K562 (cell line): ENCODE measurements around the gene KASH5. TPM values are rescaled to one million over a fixed set of nuclear protein-coding genes. Genes with fewer than 3 reads are reported as not detected.

Source experiments
- KDM4B ChIP-seq, 2 experiments: fragments of 450-650 bp in 1 of 2; sonication (generic) in 1 of 2; IDR thresholded peaks; 2 replicates each; pipeline ENCODE4 v1.6.1; 2016 to 2017; ENCODE audit warnings: borderline replicate concordance in 2 of 2, antibody characterized with exemption in 1 of 2, low read depth in 1 of 2, mild to moderate bottlenecking in 1 of 2
- KLF10 ChIP-seq: fragments of 250-450 bp; sonication (Bioruptor Pico); IDR thresholded peaks from 2 replicates; pipeline ENCODE4 v1.6.1; 2021; ENCODE audit warnings: matching md5 sums
- NBN ChIP-seq: fragments of 450-650 bp; IDR thresholded peaks from 2 replicates; pipeline ENCODE4 v1.6.1; 2016; ENCODE audit warnings: low read depth, mild to moderate bottlenecking
- NFIC ChIP-seq: fragments of 450-650 bp; IDR thresholded peaks from 2 replicates; pipeline ENCODE4 v1.6.1; 2017; ENCODE audit warnings: mild to moderate bottlenecking, inconsistent platforms
- NR2C2 ChIP-seq, 2 experiments: fragments of 200-800 bp in 1 of 2; sonication (Bioruptor generic) in 1 of 2; sonication (generic) in 1 of 2; formaldehyde crosslinking in 1 of 2; IDR thresholded peaks; 2 replicates each; pipeline versions ENCODE4 v1.6.1 to v1.8.0; 2016 to 2022; ENCODE audit warnings: mild to moderate bottlenecking in 1 of 2, missing compliant biosample characterization in 1 of 2, missing genetic modification characterization in 1 of 2, missing genetic modification reagents in 1 of 2
- SETDB1 ChIP-seq: IDR thresholded peaks from one replicate; pipeline ENCODE4 v1.6.1; 2012; ENCODE audit warnings: low read length, control low read depth, inconsistent platforms
- ZBTB7A ChIP-seq: IDR thresholded peaks from 2 replicates; pipeline ENCODE4 v1.6.1; 2011; ENCODE audit warnings: low read depth, mild to moderate bottlenecking, low read length, moderate library complexity, borderline replicate concordance; ENCODE audit not compliant: control insufficient read depth
- ZKSCAN3 ChIP-seq: fragments of 250-450 bp; sonication (Bioruptor Pico); IDR thresholded peaks from 2 replicates; pipeline ENCODE4 v1.4.0; 2020
- ZNF12 ChIP-seq: sonication (generic); formaldehyde crosslinking; IDR thresholded peaks from 2 replicates; pipeline ENCODE4 v1.4.0; 2020; ENCODE audit warnings: mild to moderate bottlenecking, missing genetic modification reagents
- ZNF140 ChIP-seq: fragments of 250-450 bp; sonication (Bioruptor Pico); IDR thresholded peaks from 2 replicates; pipeline ENCODE4 v1.8.0; 2021; ENCODE audit warnings: moderate library complexity, mild to moderate bottlenecking, inconsistent platforms
- polyA plus RNA-seq, 8 experiments: library from polyadenylated mRNA; depleted of rRNA in 4 of 8; stranded (reverse) in 5 of 8; unstranded in 3 of 8; fragments of >200 nt; fragmentation: Nextera tagmentation in 2 of 8; fragmentation: Illumina TruSeq in 1 of 8; extraction: Ambion mirVana in 2 of 8; extraction: Trizol in 1 of 8; gene quantifications; 2 replicates each; pipeline versions ENCODE4 v1.2.1 to v1.2.3, GENCODE V29; 2011 to 2014; ENCODE audit warnings: inconsistent platforms in 1 of 8, missing spikeins in 1 of 8
- total RNA-seq, 7 experiments: library from RNA; depleted of rRNA in 6 of 7; stranded (reverse); fragments of >200 nt in 6 of 7; fragmentation: Illumina TruSeq in 2 of 7; extraction: Trizol in 2 of 7; gene quantifications; 2 replicates each; pipeline versions ENCODE4 v1.2.1 to v1.2.3, GENCODE V29; 2011 to 2021; ENCODE audit warnings: low replicate concordance in 1 of 7
- TF ChIP-seq, protein P1 (sequence below): fragments of 250-450 bp; sonication (Bioruptor Pico); IDR thresholded peaks from 2 replicates; pipeline ENCODE4 v1.4.0; 2020; ENCODE audit warnings: mild to moderate bottlenecking, moderate library complexity
- TF ChIP-seq, protein P2 (sequence below): fragments of 450-650 bp; IDR thresholded peaks from 2 replicates; pipeline ENCODE4 v1.6.1; 2017; ENCODE audit warnings: mild to moderate bottlenecking, moderate library complexity
- TF ChIP-seq, protein P3 (sequence below): fragments of 450-650 bp; IDR thresholded peaks from 2 replicates; pipeline ENCODE4 v1.6.1; 2016; ENCODE audit warnings: antibody characterized with exemption
- TF ChIP-seq, protein P4 (sequence below): sonication (generic); formaldehyde crosslinking; IDR thresholded peaks from 2 replicates; pipeline ENCODE4 v1.9.0; 2022; ENCODE audit warnings: mild to moderate bottlenecking, missing genetic modification reagents
- TF ChIP-seq, protein P5 (sequence below), 3 experiments: IDR thresholded peaks in 2 of 3; conservative IDR thresholded peaks in 1 of 3; 2 replicates each; pipeline ENCODE4 v1.5.1; 2011 to 2012; ENCODE audit warnings: low read length in 3 of 3, mild to moderate bottlenecking in 3 of 3, control low read depth in 2 of 3, improper control_type of control experiment in 1 of 3, inconsistent platforms in 1 of 3, low read depth in 1 of 3, mixed read lengths in 1 of 3, moderate library complexity in 1 of 3; ENCODE audit not compliant: insufficient read depth in 2 of 3

KASH5 gene
- total and polyA plus RNA-seq, 9 of the 15 experiments (the other 6 are each of a cell fraction or from before 2014, with no cell fraction given) = 0.07 to 0.84 (median 0.34) TPM; not detected in 1

DNA sequence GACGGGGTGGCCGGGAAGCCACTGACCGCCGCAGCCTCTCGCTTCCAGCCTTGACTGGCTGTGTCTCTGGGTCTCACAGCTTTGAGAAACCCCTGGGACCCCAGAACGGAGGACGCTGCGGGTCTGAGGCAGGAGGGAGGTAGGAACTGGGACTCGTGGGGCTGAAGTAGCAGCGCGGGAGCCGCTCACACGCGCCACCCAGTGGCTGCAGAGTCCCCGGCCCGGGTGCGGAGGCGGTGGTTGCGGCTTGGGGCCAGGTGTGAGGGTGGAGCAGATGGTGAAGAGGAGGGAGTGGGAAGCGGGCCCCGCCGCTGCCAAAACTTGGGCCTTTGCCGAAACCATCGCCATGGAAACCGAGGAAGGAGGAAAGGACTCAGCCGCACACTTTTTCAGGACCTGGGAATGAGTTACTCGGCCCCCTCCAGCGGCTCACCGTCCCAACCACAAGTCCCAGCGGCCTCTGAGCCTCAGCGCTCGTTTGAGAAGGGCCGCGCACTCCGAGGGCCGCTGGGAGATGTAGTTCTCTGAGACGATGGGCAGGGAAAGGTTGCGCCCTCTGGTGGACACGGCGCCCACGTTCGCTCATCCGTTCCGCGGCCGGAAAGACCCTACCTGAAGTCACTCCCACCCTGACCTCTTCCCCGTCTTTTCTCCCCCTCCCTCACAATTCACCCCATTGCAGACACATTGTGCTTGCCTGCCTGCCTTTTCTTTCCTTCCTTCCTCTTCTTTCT, 55.5 kb downstream of the KASH5 start (continued):
- TF ChIP-seq KDM4B (IDR thresholded peaks at IDR 0.05; ENCODE audit: borderline replicate concordance in 2 of 2, low read depth in 1 of 2) (peak in 1 of 2 experiments; percentile 61; a peak in 1 of 4 replicates), SETDB1 (no peak), ZKSCAN3 (no peak), ZNF140 (no peak), NBN (peak; percentile 47; the same call in 1 of the 2 replicates), NFIC (peak; percentile 81), ZNF12 (peak; percentile 38; the same call in 1 of the 2 replicates), KLF10 (CRISPR knock-in tag) (no peak), ZBTB7A (peak; percentile 99), NR2C2 (CRISPR knock-in tag; IDR thresholded peaks at IDR 0.05) (peak; percentile 71; the same call in 1 of the 2 replicates), NR2C2 (tag; IDR thresholded peaks at IDR 0.05) (peak; percentile 77)
- TF ChIP-seq, protein P1, sequence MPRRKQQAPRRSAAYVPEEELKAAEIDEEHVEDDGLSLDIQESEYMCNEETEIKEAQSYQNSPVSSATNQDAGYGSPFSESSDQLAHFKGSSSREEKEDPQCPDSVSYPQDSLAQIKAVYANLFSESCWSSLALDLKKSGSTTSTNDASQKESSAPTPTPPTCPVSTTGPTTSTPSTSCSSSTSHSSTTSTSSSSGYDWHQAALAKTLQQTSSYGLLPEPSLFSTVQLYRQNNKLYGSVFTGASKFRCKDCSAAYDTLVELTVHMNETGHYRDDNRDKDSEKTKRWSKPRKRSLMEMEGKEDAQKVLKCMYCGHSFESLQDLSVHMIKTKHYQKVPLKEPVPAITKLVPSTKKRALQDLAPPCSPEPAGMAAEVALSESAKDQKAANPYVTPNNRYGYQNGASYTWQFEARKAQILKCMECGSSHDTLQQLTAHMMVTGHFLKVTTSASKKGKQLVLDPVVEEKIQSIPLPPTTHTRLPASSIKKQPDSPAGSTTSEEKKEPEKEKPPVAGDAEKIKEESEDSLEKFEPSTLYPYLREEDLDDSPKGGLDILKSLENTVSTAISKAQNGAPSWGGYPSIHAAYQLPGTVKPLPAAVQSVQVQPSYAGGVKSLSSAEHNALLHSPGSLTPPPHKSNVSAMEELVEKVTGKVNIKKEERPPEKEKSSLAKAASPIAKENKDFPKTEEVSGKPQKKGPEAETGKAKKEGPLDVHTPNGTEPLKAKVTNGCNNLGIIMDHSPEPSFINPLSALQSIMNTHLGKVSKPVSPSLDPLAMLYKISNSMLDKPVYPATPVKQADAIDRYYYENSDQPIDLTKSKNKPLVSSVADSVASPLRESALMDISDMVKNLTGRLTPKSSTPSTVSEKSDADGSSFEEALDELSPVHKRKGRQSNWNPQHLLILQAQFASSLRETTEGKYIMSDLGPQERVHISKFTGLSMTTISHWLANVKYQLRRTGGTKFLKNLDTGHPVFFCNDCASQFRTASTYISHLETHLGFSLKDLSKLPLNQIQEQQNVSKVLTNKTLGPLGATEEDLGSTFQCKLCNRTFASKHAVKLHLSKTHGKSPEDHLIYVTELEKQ (CRISPR knock-in tag) = no peak
- TF ChIP-seq, protein P2, sequence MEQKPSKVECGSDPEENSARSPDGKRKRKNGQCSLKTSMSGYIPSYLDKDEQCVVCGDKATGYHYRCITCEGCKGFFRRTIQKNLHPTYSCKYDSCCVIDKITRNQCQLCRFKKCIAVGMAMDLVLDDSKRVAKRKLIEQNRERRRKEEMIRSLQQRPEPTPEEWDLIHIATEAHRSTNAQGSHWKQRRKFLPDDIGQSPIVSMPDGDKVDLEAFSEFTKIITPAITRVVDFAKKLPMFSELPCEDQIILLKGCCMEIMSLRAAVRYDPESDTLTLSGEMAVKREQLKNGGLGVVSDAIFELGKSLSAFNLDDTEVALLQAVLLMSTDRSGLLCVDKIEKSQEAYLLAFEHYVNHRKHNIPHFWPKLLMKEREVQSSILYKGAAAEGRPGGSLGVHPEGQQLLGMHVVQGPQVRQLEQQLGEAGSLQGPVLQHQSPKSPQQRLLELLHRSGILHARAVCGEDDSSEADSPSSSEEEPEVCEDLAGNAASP = no peak
- TF ChIP-seq, protein P3, sequence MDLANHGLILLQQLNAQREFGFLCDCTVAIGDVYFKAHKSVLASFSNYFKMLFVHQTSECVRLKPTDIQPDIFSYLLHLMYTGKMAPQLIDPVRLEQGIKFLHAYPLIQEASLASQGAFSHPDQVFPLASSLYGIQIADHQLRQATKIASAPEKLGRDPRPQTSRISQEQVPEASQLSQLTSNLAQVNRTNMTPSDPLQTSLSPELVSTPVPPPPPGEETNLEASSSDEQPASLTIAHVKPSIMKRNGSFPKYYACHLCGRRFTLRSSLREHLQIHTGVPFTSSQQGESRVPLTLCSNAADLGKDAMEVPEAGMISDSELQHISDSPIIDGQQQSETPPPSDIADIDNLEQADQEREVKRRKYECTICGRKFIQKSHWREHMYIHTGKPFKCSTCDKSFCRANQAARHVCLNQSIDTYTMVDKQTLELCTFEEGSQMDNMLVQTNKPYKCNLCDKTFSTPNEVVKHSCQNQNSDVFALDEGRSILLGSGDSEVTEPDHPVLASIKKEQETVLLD = peak; percentile 56
- TF ChIP-seq, protein P4, sequence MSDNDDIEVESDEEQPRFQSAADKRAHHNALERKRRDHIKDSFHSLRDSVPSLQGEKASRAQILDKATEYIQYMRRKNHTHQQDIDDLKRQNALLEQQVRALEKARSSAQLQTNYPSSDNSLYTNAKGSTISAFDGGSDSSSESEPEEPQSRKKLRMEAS (CRISPR knock-in tag) = peak; percentile 84
- TF ChIP-seq, protein P5, sequence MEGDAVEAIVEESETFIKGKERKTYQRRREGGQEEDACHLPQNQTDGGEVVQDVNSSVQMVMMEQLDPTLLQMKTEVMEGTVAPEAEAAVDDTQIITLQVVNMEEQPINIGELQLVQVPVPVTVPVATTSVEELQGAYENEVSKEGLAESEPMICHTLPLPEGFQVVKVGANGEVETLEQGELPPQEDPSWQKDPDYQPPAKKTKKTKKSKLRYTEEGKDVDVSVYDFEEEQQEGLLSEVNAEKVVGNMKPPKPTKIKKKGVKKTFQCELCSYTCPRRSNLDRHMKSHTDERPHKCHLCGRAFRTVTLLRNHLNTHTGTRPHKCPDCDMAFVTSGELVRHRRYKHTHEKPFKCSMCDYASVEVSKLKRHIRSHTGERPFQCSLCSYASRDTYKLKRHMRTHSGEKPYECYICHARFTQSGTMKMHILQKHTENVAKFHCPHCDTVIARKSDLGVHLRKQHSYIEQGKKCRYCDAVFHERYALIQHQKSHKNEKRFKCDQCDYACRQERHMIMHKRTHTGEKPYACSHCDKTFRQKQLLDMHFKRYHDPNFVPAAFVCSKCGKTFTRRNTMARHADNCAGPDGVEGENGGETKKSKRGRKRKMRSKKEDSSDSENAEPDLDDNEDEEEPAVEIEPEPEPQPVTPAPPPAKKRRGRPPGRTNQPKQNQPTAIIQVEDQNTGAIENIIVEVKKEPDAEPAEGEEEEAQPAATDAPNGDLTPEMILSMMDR (IDR thresholded peaks at IDR 0.05 in 2 of 3, conservative IDR thresholded peaks at IDR 0.05 in 1 of 3; ENCODE audit: insufficient read depth in 2 of 3, low read depth in 1 of 3, low read length in 3 of 3) = peak; percentile 86 to 94 (median 88)
